ENCODE data around the gene HOMER3. TPM values are rescaled to one million over a fixed set of nuclear protein-coding genes. Genes with fewer than 3 reads are reported as not detected.
A peak's percentile ranks its signal among the peaks of the same experiment; 100 is the strongest.
"Not testable (repeated sequence)": the region's sequence is repeated elsewhere in the genome, so short reads cannot be mapped to it uniquely, and the experiment has no call there.

HOMER3 gene
- total RNA-seq, 1 experiment from 2014 or later, result 23.9 TPM

DNA sequence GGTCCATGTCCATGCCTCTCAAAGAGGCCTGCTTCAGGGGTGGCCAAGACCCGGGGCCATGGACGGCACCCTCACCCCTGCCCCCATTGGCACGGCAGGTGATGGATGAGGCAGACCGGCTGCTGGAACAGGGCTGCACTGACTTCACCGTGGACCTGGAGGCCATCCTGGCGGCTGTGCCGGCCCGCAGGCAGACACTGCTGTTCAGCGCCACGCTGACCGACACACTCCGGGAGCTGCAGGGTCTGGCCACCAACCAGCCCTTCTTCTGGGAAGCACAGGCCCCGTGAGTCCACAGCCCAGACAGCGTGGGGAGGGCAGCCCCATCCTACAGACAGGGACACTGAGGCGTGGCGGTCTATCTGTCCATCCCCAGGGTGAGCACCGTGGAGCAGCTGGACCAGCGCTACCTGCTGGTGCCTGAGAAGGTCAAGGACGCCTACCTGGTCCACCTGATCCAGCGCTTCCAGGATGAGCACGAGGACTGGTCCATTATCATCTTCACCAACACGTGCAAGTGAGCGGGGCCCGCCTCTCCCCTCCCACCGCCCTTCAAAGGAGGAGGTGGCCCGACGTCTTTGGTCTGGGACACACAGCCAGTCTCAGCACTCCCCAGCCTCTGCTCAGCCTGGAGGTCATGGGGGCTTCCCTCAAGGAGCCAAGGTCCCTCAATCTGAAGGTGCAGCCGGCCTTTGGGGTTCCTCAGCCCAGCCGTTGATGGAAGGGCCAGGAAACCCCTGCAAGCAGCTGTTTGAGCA, 18.6 kb downstream of the HOMER3 start:
- Histone ChIP-seq H3K4me1 (no peaks in the 10 kb centered on the region), H3K27ac (no peak overlapping the region), H3K4me3 (no peak overlapping the region), H3K9me3 (replicated peaks) (no peaks in the 10 kb centered on the region), H3K27me3 (no peaks in the 10 kb centered on the region), H3K36me3 (peaks cover 21% of the 10 kb centered on the region)
- DNase-seq, result no peak

DNA sequence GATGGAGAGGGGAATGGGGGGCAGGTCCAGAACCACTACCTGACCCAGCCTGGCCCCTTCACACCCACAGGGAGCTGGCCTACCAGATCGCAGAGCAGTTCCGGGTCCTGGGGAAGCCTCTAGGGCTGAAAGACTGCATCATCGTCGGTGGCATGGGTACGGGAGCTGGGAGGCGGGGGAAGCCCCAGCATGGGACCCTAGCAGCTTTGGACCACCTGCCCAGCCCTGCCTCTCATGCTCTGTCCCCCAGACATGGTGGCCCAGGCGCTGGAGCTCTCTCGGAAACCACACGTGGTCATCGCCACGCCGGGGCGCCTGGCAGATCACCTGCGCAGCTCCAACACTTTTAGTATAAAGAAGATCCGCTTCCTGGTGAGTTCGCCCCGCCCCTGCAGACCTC, 19.4 kb downstream of the HOMER3 start:
- H3K4me1 ChIP-seq, result no peaks in the 10 kb centered on the region
- no peak overlapping the region for H3K27ac ChIP-seq
- no peaks in the 10 kb centered on the region for H3K27me3 ChIP-seq
- peaks cover 18% of the 10 kb centered on the region for H3K36me3 ChIP-seq
- no peak overlapping the region for H3K4me3 ChIP-seq
- H3K9me3 ChIP-seq (replicated peaks), result no peaks in the 10 kb centered on the region
- DNase-seq, result no peak

DNA sequence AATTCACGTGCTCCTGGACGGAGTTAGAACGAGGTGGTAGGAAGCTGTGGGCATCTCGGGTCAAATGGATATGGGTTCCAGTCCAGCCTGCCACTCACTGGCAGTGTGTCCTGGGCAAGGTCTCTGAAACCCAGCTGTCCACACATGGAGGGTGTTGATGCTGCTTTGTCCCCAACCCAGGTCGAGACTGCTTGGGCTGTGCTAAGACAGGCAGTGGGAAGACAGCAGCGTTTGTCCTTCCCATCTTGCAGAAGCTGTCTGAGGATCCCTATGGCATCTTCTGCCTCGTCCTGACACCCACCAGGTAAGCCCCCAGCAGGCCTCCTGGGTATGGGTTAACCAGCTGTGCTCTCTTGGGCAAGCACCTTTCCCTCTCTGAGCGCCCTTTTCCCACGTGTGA, 20.6 kb downstream of the HOMER3 start:
- peak overlapping the region; percentile 84 for H3K4me3 ChIP-seq
- no peak overlapping the region for H3K27ac ChIP-seq
- DNase-seq, result no peak
- H3K36me3 ChIP-seq, result peaks cover 9% of the 10 kb centered on the region
- no peaks in the 10 kb centered on the region for H3K9me3 ChIP-seq (replicated peaks)
- H3K27me3 ChIP-seq, result no peaks in the 10 kb centered on the region
- no peaks in the 10 kb centered on the region for H3K4me1 ChIP-seq

DNA sequence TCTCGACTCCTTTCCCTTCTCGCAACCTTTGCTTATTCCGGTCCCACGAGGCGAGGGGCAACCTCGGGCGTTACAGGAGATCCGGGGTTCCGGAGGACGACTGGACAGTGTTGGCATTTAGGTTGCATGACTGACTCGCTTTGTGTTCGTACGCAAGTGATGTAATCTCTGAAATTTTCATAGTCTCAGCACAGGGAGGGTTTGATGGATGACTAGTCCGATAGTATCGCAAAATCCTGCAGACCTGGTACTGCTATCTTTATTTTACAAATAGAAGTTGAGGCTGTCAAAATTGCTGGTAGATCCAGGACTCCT, 21.2 kb downstream of the HOMER3 start:
- H3K36me3 ChIP-seq, result peaks cover 3% of the 10 kb centered on the region
- no peaks in the 10 kb centered on the region for H3K9me3 ChIP-seq (replicated peaks)
- H3K4me1 ChIP-seq, result no peaks in the 10 kb centered on the region
- peak overlapping the region; percentile 35 for H3K27ac ChIP-seq
- H3K4me3 ChIP-seq, result peak overlapping the region; percentile 84
- DNase-seq, result no peak
- no peaks in the 10 kb centered on the region for H3K27me3 ChIP-seq

DNA sequence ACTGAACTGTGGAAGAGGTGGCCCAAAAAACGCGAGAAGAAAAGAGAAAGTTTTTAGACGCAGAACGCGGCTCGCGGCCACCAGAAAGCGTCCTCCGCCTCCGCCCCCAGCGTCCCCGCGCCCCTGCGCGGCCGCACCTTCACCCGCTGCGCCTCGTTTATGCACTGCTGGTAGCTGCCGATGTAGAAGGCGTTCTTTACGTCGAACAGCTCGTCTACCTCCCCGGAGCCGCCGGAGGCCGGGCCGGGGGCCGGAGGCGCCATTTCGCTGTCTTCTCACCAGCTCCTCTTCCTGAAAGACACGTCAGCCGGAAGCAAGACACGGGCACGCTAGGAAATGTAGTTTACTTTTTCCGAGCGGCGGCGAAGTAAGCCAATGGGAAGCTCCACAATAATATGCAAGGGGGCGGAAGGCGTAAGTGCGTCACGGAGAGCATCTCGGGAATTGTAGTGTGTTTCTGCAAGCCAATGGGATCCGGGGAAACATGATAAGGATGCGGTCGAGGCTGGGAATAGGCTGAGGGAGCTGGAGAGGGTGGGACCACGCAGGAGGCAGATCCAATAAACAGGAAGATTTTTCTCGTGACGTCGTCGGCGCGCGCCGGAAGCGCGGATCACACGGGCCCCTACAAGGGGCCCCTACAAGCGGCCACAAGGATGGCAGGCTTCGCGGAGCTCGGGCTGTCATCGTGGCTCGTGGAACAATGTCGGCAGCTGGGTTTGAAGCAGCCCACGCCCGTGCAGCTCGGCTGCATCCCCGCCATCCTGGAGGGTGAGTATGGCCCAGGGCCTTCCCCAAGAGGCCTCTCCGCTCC, 21.7 kb downstream of the HOMER3 start, which contains the start of the genes COPE and DDX49:
Gene COPE, minus strand, starts transcription at position 302 of the 814 bp plus-strand sequence. Its CDS starts 39 bp downstream, at position 263.
Gene DDX49, plus strand, starts transcription at position 630 of the 814 bp plus-strand sequence. Its CDS starts 27 bp downstream, at position 657.
- Histone ChIP-seq H3K4me1 (no peaks in the 10 kb centered on the region), H3K36me3 (no peaks in the 10 kb centered on the region; the same call in 1 of the 2 replicates), H3K27ac (peak within 1 kb of the TSS; percentile 72), H3K27me3 (no peaks in the 10 kb centered on the region), H3K4me3 (peak within 1 kb of the TSS; percentile 84), H3K9me3 (replicated peaks) (no peaks in the 10 kb centered on the region)
- peak; percentile 98 to 100 for DNase-seq

DNA sequence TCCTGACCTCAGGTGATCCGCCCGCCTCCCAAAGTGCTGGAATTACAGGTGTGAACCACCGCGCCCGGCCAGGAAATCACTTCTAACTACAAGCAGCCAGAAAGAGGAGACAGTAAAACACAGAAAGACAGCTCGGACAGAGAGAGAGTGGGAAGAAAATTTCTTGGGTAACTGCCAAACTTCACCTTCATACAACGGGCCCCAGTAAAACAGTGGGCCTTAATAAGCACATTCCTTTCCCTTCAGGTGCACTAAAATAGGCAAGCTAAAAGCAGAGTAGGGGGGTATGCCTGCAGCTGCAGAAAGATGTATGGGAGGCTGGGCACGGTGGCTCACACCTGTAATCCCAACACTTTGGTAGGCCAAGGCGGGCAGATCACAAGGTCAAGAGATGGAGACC, 23.4 kb downstream of the HOMER3 start:
- not testable (repeated sequence) for H3K4me1 ChIP-seq; H3K36me3 ChIP-seq; H3K27ac ChIP-seq; DNase-seq; H3K4me3 ChIP-seq; H3K9me3 ChIP-seq (replicated peaks); H3K27me3 ChIP-seq

DNA sequence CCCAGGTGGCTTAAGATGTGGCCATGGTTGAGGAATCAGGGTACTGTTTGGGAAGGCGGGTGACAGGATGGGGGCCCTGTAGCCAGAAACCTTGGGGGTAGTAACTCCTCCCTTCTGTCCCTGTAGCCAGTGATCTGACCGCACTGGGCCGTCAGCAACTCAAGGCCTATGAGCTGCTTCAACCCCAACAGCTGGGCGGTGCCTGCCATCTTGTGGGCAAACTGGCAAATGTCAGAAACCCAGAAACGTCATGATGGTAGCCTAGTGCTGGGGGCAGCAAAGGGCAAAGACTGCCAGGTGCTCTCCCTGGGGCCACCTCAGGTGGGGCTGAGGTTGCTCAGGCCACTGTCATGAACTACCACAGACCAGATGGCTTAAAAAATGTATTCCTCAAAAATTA, 25.4 kb downstream of the HOMER3 start:
- H3K4me3 ChIP-seq, result no peak overlapping the region
- no peak overlapping the region for H3K27ac ChIP-seq
- H3K36me3 ChIP-seq, result peaks cover 10% of the 10 kb centered on the region; the same call in 1 of the 2 replicates
- H3K4me1 ChIP-seq, result no peaks in the 10 kb centered on the region
- no peaks in the 10 kb centered on the region for H3K27me3 ChIP-seq
- no peaks in the 10 kb centered on the region for H3K9me3 ChIP-seq (replicated peaks)
- DNase-seq, result peak; percentile 56 to 68

DNA sequence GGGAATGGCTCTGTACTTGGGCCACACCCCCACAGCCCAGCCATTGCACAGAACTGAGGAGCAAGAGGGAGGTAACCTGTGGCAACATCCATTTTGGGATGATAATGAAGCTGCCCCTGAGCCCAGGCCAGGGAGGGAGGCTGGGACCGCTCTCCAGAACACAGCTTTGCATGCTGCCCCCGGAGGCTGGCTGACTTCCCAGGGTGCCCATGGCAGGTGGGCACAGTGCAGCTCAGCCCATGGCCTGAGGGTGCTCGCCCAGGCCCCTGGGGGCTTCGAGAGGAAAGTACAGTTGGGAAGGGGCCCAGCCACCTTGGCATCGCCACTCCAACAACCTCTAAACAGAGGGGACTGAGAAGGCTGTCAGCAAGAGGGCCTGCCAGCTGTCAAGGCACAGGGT, 27.6 kb downstream of the HOMER3 start:
- peaks cover 11% of the 10 kb centered on the region; the same call in 1 of the 2 replicates for H3K36me3 ChIP-seq
- no peaks in the 10 kb centered on the region for H3K4me1 ChIP-seq
- H3K27ac ChIP-seq, result no peak overlapping the region
- no peak overlapping the region for H3K4me3 ChIP-seq
- H3K9me3 ChIP-seq (replicated peaks), result no peaks in the 10 kb centered on the region
- DNase-seq, result no peak
- H3K27me3 ChIP-seq, result no peaks in the 10 kb centered on the region

DNA sequence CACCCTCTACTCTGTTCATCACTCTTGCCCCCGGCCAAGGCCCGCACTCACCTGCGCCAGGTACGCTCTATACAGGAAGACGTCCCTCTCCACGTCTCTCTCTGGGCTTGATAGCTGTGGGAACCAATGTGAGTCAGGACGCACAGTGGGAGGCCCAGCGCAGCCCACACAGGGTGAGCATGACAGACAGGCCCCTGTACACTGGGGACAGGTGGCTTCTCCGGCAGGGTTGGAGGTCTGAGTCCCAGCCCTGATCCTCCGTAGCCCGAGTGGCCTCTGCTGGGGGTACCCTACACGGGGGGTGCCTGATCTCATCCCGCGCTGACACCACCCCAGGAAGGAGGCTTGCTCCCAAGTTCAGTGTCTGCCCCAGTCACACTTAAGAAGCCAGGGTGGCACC, 28.1 kb downstream of the HOMER3 start:
- H3K27me3 ChIP-seq, result no peaks in the 10 kb centered on the region
- DNase-seq, result no peak
- H3K4me1 ChIP-seq, result no peaks in the 10 kb centered on the region
- H3K4me3 ChIP-seq, result no peak overlapping the region
- no peak overlapping the region for H3K27ac ChIP-seq
- H3K36me3 ChIP-seq, result peaks cover 11% of the 10 kb centered on the region; the same call in 1 of the 2 replicates
- no peaks in the 10 kb centered on the region for H3K9me3 ChIP-seq (replicated peaks)

DNA sequence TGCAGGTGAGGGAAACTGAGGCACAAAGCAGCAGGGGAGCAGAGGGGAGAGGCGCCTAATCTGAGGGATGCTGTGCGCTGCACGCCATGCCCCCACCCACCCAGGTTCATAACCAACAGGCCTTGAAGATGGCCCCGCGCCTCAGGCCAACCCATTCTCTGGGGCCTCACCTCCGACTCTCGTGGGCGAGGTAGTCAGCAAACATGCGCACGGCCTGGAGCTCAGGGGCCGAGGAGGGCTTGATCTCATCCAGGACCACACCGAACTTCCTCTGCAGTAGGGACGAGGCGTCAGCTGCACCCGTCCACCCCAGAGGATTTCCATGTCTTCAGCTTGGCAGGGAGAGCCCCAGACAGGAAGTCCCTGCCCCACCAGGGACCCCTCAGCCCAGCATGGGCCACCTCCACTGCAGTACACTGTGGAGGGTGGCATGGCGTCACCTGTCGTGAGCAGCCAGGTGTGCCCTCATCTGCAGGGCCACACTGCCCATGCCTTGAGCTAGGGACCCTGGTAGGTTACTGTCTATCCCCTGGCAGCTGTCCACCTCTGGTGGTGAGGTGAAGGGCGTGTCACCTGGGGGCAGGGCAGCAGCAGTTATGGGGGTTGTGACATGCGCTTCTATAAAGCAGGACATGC, 30.1 kb downstream of the HOMER3 start:
- Histone ChIP-seq H3K4me1 (no peaks in the 10 kb centered on the region), H3K27ac (no peak overlapping the region), H3K27me3 (no peaks in the 10 kb centered on the region), H3K4me3 (no peak overlapping the region), H3K9me3 (replicated peaks) (no peaks in the 10 kb centered on the region), H3K36me3 (peaks cover 11% of the 10 kb centered on the region; the same call in 1 of the 2 replicates)
- no peak for DNase-seq

DNA sequence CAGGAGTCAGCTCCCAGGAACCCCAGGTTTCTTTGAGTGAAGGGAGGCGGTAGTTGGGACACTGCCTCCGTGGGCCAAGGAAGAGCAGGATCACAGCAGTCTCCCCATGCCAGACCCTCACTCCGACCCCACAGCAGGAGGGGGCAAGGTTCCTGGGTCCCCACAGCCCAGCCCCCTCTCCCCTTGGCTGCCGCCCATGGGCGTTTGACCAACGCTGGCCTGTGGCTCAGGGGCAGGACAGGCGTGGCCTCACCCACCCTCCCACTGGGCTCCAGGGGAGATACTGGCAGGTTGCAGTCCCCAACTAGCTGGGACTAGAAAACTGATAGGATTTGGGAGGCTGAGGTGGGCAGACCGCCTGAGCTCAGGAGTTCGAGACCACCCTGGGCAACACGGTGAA, 31.0 kb downstream of the HOMER3 start:
- peaks cover 11% of the 10 kb centered on the region; the same call in 1 of the 2 replicates for H3K36me3 ChIP-seq
- no peaks in the 10 kb centered on the region for H3K9me3 ChIP-seq (replicated peaks)
- DNase-seq, result no peak
- no peaks in the 10 kb centered on the region for H3K4me1 ChIP-seq
- H3K4me3 ChIP-seq, result no peak overlapping the region
- H3K27ac ChIP-seq, result no peak overlapping the region
- H3K27me3 ChIP-seq, result no peaks in the 10 kb centered on the region

DNA sequence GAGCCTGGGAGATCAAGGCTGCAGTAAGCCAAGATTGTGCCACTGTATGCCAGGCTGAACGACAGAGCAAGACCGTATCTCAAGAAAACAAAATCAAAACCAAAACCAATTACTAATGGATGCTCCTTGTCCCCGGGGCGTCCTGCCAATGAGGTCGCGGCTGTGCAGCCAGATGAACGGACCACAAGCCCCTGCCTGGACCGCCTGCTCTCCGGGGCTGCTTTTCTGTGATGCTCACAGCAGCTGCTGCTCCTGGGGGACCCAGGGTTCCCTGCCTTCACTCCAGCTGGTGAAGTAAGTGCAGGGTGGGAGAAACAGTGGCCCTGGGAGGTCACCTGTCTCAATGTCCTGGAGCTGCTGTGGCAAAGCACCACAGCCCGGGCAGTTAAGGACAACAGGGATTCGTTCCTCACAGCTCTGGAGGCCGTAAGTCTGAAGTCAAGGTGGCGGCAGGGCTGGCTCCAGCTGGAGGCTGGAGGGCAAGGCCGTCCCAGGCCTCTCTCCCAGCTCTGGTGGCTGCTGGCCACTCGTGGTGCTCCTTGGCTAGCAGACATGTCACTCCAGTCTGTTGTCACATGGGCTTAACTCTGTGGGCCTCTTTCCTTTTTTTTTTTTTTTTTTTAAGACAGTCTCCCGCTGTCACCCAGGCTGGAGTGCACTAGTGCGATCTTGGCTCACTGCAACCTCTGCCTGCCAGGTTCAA, 31.9 kb downstream of the HOMER3 start:
- DNase-seq, result no peak
- H3K27me3 ChIP-seq, result no peaks in the 10 kb centered on the region
- H3K4me3 ChIP-seq, result no peak overlapping the region
- H3K4me1 ChIP-seq, result no peaks in the 10 kb centered on the region
- no peaks in the 10 kb centered on the region for H3K9me3 ChIP-seq (replicated peaks)
- peaks cover 11% of the 10 kb centered on the region; the same call in 1 of the 2 replicates for H3K36me3 ChIP-seq
- H3K27ac ChIP-seq, result no peak overlapping the region

DNA sequence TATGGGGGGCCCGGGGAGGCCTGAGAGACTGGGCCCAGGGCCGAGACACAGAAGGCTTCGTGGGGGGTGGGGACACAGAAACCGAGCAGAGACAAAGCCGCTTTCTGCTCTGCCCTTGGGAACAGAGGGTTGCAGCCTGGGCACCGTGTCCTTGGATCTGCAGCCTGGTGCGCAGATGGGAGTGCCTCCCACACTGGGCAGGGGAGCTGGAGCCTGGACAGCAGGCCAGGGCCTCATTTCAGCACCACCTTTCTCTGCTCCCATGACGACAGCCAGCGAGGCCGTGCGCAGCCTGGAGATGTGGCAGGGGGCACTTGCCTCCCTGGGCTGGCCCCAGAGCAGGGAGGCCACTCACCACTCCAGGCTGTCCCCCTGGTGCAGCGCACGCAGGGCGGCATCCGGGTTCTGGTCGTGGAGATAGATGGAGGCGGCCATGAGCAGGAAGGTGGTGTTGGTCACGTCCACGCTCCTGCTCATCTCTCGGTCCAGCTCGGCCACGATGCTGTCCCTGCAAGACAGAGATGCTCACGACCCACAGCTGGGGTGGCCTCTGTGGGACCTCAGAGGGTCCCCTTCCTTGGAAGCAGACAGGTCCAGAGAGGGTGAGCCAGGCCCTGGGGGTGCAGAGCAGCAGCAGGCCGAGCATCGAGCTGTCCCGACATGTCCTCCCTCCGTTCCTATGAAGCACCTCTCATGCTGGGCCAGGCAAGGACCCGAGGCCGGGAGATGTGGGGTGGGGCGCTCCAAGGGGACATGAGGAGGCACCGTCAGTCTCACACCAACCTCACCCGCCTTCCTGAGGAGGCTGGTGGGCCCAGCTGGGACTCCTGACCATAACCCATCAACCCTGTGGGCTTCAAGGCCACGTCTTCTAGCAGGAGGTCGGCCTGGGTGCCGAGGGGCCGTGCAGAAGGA, 34.2 kb downstream of the HOMER3 start:
- Histone ChIP-seq H3K4me3 (no peak overlapping the region), H3K27ac (no peak overlapping the region), H3K4me1 (no peaks in the 10 kb centered on the region), H3K9me3 (replicated peaks) (no peaks in the 10 kb centered on the region), H3K36me3 (peaks cover 2% of the 10 kb centered on the region; the same call in 1 of the 2 replicates), H3K27me3 (no peaks in the 10 kb centered on the region)
- DNase-seq, result no peak

Data from SJCRH30 (cell line).